NCI-H69 (cell line): ENCODE results near the gene ZNF692.
"Not testable (repeated sequence)": the region's sequence is repeated elsewhere in the genome, so short reads cannot be mapped to it uniquely, and the experiment has no call there.

Experiments used
- DNase-seq: peaks from one replicate; lab custom pipeline; 2025; lab: John Stamatoyannopoulos, UW

The ZNF692 gene

GRCh38 chr1:248849637-248850036 lies 9.2 kb downstream of the ZNF692 start:
- DNase-seq: no peak

GRCh38 chr1:248849152-248849551 lies 9.7 kb downstream of the ZNF692 start:
- DNase-seq: no peak

- no peak for DNase-seq
Measured at GRCh38 chr1:248848602-248849001, 10.3 kb downstream of the ZNF692 start.

- no peak for DNase-seq
Measured at GRCh38 chr1:248847956-248848561, 10.8 kb downstream of the ZNF692 start.

GRCh38 chr1:248847181-248847955 lies 11.5 kb downstream of the ZNF692 start:
- no peak for DNase-seq

GRCh38 chr1:248844526-248844925 lies 14.4 kb downstream of the ZNF692 start:
- DNase-seq: no peak

- no peak for DNase-seq
Measured at GRCh38 chr1:248843687-248844086, 15.2 kb downstream of the ZNF692 start.

- no peak for DNase-seq
Measured at GRCh38 chr1:248842781-248843331, 16.0 kb downstream of the ZNF692 start.

- peak; percentile 42 for DNase-seq
Measured at GRCh38 chr1:248841702-248842395, 17.0 kb downstream of the ZNF692 start.

GRCh38 chr1:248840946-248841345 lies 17.9 kb downstream of the ZNF692 start:
- DNase-seq: no peak

- DNase-seq: peak; percentile 68
Measured at GRCh38 chr1:248839168-248839555, 19.7 kb downstream of the ZNF692 start.

- DNase-seq: peak; percentile 94
Measured at GRCh38 chr1:248838357-248839167, 20.3 kb downstream of the ZNF692 start.

GRCh38 chr1:248837781-248838356 lies 21.0 kb downstream of the ZNF692 start, which contains the start of gene ZNF672:
TSS of gene ZNF672 (plus strand) at chr1:248838224. CDS start at chr1:248847275, 9,051 bp downstream.
- DNase-seq: peak; percentile 99

- DNase-seq: peak; percentile 67
Measured at GRCh38 chr1:248837045-248837780, 21.7 kb downstream of the ZNF692 start.

- no peak for DNase-seq
Measured at GRCh38 chr1:248834343-248834940, 24.4 kb downstream of the ZNF692 start.

GRCh38 chr1:248831842-248832241 lies 27.0 kb downstream of the ZNF692 start:
- no peak for DNase-seq

GRCh38 chr1:248830718-248831017 lies 28.2 kb downstream of the ZNF692 start:
- not testable (repeated sequence) for DNase-seq

- no peak for DNase-seq
Measured at GRCh38 chr1:248828845-248829244, 30.0 kb downstream of the ZNF692 start.

- peak; percentile 97 for DNase-seq
Measured at GRCh38 chr1:248825909-248826760, 32.8 kb downstream of the ZNF692 start, which contains the start of gene SH3BP5L. TSS of gene SH3BP5L (minus strand) at chr1:248825915. CDS start at chr1:248824935, 980 bp downstream.
